HepG2 (cell line): Measurements from ENCODE around the gene AMZ1. TPM values are rescaled to one million over a fixed set of nuclear protein-coding genes. Genes with fewer than 3 reads are reported as not detected.
"Not testable (repeated sequence)": the region's sequence is repeated elsewhere in the genome, so short reads cannot be mapped to it uniquely, and the experiment has no call there.

ENCODE experiments used
- ATAC-seq: fragments of 200-7000 bp; cut with Tn5 transposase; 3 replicates; pipeline ENCODE4 v1.9.1; 2020; ENCODE audit warnings: mild to moderate bottlenecking, moderate library complexity
- BruUV-seq: library from RNA; stranded (reverse); fragments of 400-500 nt; replicated peaks from 2 replicates; lab custom pipeline; 2021; lab: Mats Ljungman, UMichigan
- CTCF ChIA-PET: fragments of 300-600 bp; formaldehyde crosslinking; extraction: SDS; loops from one replicate; lab custom pipeline; 2021; ENCODE audit warnings: low total read pairs, inconsistent platforms, low intra/inter-chr PET ratio; lab: Yijun Ruan, JAX
- POLR2A ChIA-PET: fragments of 350-600 bp; sonication (Branson Sonifier 250); formaldehyde crosslinking; loops from one replicate; lab custom pipeline; 2020; ENCODE audit warnings: antibody characterized with exemption, inconsistent platforms; lab: Yijun Ruan, JAX
- DNase-seq: peaks from one replicate; pipeline ENCODE4 v3.0.0-alpha.2; 2015; ENCODE audit warnings: low spot score
- FAIRE-seq: peaks from 3 replicates; lab custom pipeline; 2011; peaks lifted over from hg19 to GRCh38; lab: Jason Lieb, UNC
- H2AFZ ChIP-seq: one replicate; pipeline ENCODE4 v1.6.1; 2011; ENCODE audit warnings: low read length, inconsistent platforms
- H3K27ac ChIP-seq: fragments of 300-600 bp; 3 replicates; pipeline ENCODE4 v1.8.0; 2011; ENCODE audit warnings: mixed run types, mild to moderate bottlenecking, mixed read lengths, low read length, inconsistent platforms; ENCODE audit not compliant: insufficient read depth; ENCODE audit errors: extremely low read length
- H3K27me3 ChIP-seq, 2 experiments: fragments of 200-600 bp in 1 of 2; 2 replicates in 1 of 2; 3 replicates in 1 of 2; pipeline versions ENCODE4 v1.6.0 to v1.8.0; 2011; ENCODE audit warnings: low read length in 2 of 2, mild to moderate bottlenecking in 2 of 2, moderate library complexity in 2 of 2, inconsistent platforms in 1 of 2; ENCODE audit not compliant: insufficient read depth in 2 of 2, control insufficient read depth in 1 of 2
- H3K36me3 ChIP-seq, 2 experiments: fragments of 200-600 bp in 1 of 2; replicated peaks in 1 of 2; 2 replicates in 1 of 2; 3 replicates in 1 of 2; pipeline versions ENCODE4 v1.5.1 to v1.8.0; 2011; ENCODE audit warnings: low read length in 2 of 2, inconsistent platforms in 1 of 2; ENCODE audit not compliant: insufficient read depth in 2 of 2, control insufficient read depth in 1 of 2
- H3K4me1 ChIP-seq: 2 replicates; pipeline ENCODE4 v1.5.1; 2012; ENCODE audit warnings: low read length, inconsistent platforms; ENCODE audit not compliant: insufficient read depth
- H3K4me2 ChIP-seq: 2 replicates; pipeline ENCODE4 v1.6.0; 2011; ENCODE audit warnings: low read depth, low read length, inconsistent platforms
- H3K4me3 ChIP-seq, 3 experiments: fragments of 200-600 bp in 1 of 3; sonication (generic), shearing (Covaris generic) in 1 of 3; replicated peaks in 1 of 3; 2 replicates each; pipeline ENCODE4 v1.5.1; 2011 to 2016; ENCODE audit warnings: low read length in 3 of 3, inconsistent platforms in 2 of 3, low read depth in 2 of 3, mild to moderate bottlenecking in 2 of 3, control low read depth in 1 of 3, mixed read lengths in 1 of 3; ENCODE audit not compliant: insufficient read depth in 1 of 3
- H3K79me2 ChIP-seq: one replicate; pipeline ENCODE4 v1.6.1; 2011; ENCODE audit warnings: low read length, inconsistent platforms; ENCODE audit not compliant: insufficient read depth
- H3K9ac ChIP-seq: 2 replicates; pipeline ENCODE4 v1.6.0; 2011; ENCODE audit warnings: mild to moderate bottlenecking, low read depth, low read length, inconsistent platforms; ENCODE audit not compliant: insufficient read depth
- H3K9me3 ChIP-seq: 2 replicates; pipeline ENCODE4 v1.5.1; 2012; ENCODE audit warnings: mild to moderate bottlenecking, low read length
- H4K20me1 ChIP-seq: 2 replicates; pipeline ENCODE4 v1.6.0; 2011; ENCODE audit warnings: inconsistent platforms, mild to moderate bottlenecking, low read length, moderate library complexity; ENCODE audit not compliant: insufficient read depth
- FOXA1 ChIP-seq, 2 experiments: fragments of 450-650 bp in 1 of 2; sonication (generic) in 1 of 2; formaldehyde crosslinking in 1 of 2; IDR thresholded peaks; 2 replicates each; pipeline versions ENCODE4 v1.4.0 to v1.6.1; 2016 to 2020; ENCODE audit warnings: missing genetic modification reagents in 1 of 2
- KDM2A ChIP-seq: sonication (generic); formaldehyde crosslinking; IDR thresholded peaks from 2 replicates; pipeline ENCODE4 v1.4.0; 2020; ENCODE audit warnings: low read depth, missing genetic modification reagents, borderline replicate concordance
- NCOA2 ChIP-seq: sonication (generic); formaldehyde crosslinking; IDR thresholded peaks from 2 replicates; pipeline ENCODE4 v1.8.0; 2022; ENCODE audit warnings: inconsistent platforms
- PHF21A ChIP-seq: sonication (generic); formaldehyde crosslinking; IDR thresholded peaks from 2 replicates; pipeline ENCODE4 v1.5.0; 2020; ENCODE audit warnings: mild to moderate bottlenecking, missing genetic modification reagents
- PITX1 ChIP-seq: sonication (generic); formaldehyde crosslinking; IDR thresholded peaks from 2 replicates; pipeline ENCODE4 v1.5.1; 2020; ENCODE audit warnings: mild to moderate bottlenecking, missing genetic modification reagents
- SP5 ChIP-seq: IDR thresholded peaks from 2 replicates; pipeline ENCODE4 v1.6.1; 2016; ENCODE audit warnings: low read depth, borderline replicate concordance
- ZNF335 ChIP-seq: sonication (generic); formaldehyde crosslinking; IDR thresholded peaks from 2 replicates; pipeline ENCODE4 v1.4.0; 2020; ENCODE audit warnings: missing genetic modification reagents
- ZSCAN25 ChIP-seq: sonication (generic); formaldehyde crosslinking; IDR thresholded peaks from 2 replicates; pipeline ENCODE4 v1.8.0; 2022; ENCODE audit warnings: mild to moderate bottlenecking, missing genetic modification reagents
- WGBS: methylation state at CpG from one replicate; pipeline ENCODE4 v1.1.6; 2017; ENCODE audit warnings: low lambda C conversion rate; 5-methylcytosine and 5-hydroxymethylcytosine counted together
- in situ Hi-C: cut with HindIII; loops from 2 replicates; pipeline ENCODE4 v1.10.0; 2017; ENCODE audit warnings: low pct_unique_long_range_greater_than_20kb; ENCODE audit not compliant: extremely low pct_ligation_motif_present
- intact Hi-C: fragments of 100-400 bp; cut with micrococcal nuclease; formaldehyde crosslinking; loops from one replicate; pipeline ENCODE4 v1.10.0; 2022; ENCODE audit not compliant: unreplicated experiment
- polyA plus RNA-seq, 8 experiments: library from polyadenylated mRNA; depleted of rRNA in 3 of 8; stranded (reverse) in 7 of 8; unstranded in 1 of 8; fragments of >200 nt; fragmentation: Illumina TruSeq in 4 of 8; extraction: Trizol in 4 of 8; gene quantifications; 2 replicates each; pipeline versions ENCODE4 v1.2.1 to v1.2.3, GENCODE V29; 2011 to 2016; ENCODE audit warnings: low read depth in 4 of 8, missing spikeins in 1 of 8, mixed read lengths in 1 of 8; ENCODE audit not compliant: insufficient read depth in 1 of 8
- total RNA-seq, 5 experiments: library from RNA; depleted of rRNA; stranded (reverse); fragments of >200 nt; fragmentation: Illumina TruSeq; extraction: Trizol; gene quantifications; 2 replicates each; pipeline ENCODE4 v1.2.3, GENCODE V29; 2016; ENCODE audit warnings: low read depth in 1 of 5
- TF ChIP-seq, protein P1 (sequence below): sonication (generic); formaldehyde crosslinking; IDR thresholded peaks from 2 replicates; pipeline ENCODE4 v1.5.0; 2020; ENCODE audit warnings: mild to moderate bottlenecking, missing genetic modification reagents
- TF ChIP-seq, protein P2 (sequence below): sonication (generic); formaldehyde crosslinking; IDR thresholded peaks from 2 replicates; pipeline ENCODE4 v1.5.1; 2020; ENCODE audit warnings: mild to moderate bottlenecking, missing genetic modification reagents, moderate library complexity
- TF ChIP-seq, protein P3 (sequence below): sonication (generic); formaldehyde crosslinking; IDR thresholded peaks from 2 replicates; pipeline ENCODE4 v1.4.0; 2020; ENCODE audit warnings: missing genetic modification reagents
- TF ChIP-seq, protein P4 (sequence below): sonication (generic); formaldehyde crosslinking; IDR thresholded peaks from 2 replicates; pipeline ENCODE4 v1.5.1; 2020; ENCODE audit warnings: mild to moderate bottlenecking, moderate library complexity, missing genetic modification reagents

The AMZ1 gene
- total and polyA plus RNA-seq, 2 of the 13 experiments (the other 11 are each of a cell fraction or from before 2014, with no cell fraction given), result 0.03 TPM; not detected in 1

DNA sequence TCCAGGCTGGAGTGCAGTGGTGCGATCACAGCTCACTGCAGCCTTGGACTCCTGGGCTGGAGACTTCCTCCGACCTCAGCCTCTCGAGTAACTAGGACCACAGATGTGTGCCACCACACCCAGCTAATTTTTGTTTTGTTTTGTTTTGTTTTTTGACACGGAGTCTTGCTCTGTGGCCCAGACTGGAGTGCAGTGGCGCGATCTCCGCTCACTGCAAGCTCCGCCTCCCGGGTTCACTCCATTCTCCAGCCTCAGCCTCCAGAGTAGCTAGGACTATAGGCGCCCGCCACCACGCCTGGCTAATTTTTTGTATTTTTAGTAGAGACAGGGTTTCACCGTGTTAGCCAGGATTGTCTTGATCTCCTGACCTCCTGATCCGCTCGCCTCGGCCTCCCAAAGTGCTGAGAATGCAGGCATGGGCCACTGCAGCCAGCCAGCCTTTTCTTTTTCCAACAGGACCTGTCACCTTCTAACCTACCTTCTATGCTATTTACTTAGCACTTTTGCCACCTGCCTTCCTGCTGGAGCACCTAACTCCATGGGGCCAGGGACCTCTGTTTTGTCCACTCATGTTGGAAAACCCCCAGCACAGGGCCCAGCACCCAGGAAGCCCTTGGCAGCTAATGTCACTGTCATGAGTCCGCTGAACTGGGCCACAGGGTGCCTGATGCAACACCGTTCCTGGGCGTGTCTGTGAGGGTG, 5.6 kb downstream of the AMZ1 start:
- peak; percentile 40 for DNase-seq
- in situ Hi-C loops; H3K36me3 ChIP-seq; BruUV-seq; CTCF ChIA-PET; H4K20me1 ChIP-seq; H3K9me3 ChIP-seq; intact Hi-C loops; FAIRE-seq; H3K79me2 ChIP-seq; H3K27ac ChIP-seq; TF ChIP-seq FOXA1 (IDR thresholded peaks at IDR 0.05): not testable (repeated sequence)
- H3K4me3 ChIP-seq, result peak overlapping the region; percentile 32 to 58 (median 49); a peak in 5 of 6 replicates
- peaks cover 11 to 52% of the 10 kb centered on the region in 2 experiments for H3K27me3 ChIP-seq
- 7% methylated on average over 17 of the region's 19 CpGs for WGBS
- POLR2A ChIA-PET, result interaction anchor here (1.2 kb wide), 1 partner anchor 16 kb away, joined by 5 read pairs; no protein-coding TSS in a partner anchor
- peaks cover 43% of the 10 kb centered on the region for H3K4me1 ChIP-seq
- H2AFZ ChIP-seq, result peak overlapping the region; percentile 42
- H3K4me2 ChIP-seq, result peak overlapping the region; percentile 85
- peak; percentile 78 for ATAC-seq
- H3K9ac ChIP-seq, result peak overlapping the region; percentile 38; the same call in 1 of the 2 replicates
- TF ChIP-seq ZNF335 (CRISPR knock-in tag) (peak; percentile 43; the same call in 1 of the 2 replicates), PHF21A (peak; percentile 52; the same call in 1 of the 2 replicates), NCOA2 (CRISPR knock-in tag) (peak; percentile 12; the same call in 1 of the 2 replicates), SP5 (CRISPR knock-in tag) (0 out of 2 replicates have a peak, but pooled peaks have one; percentile 24), FOXA1 (CRISPR knock-in tag; IDR thresholded peaks at IDR 0.05) (0 out of 2 replicates have a peak, but pooled peaks have one; percentile 35), KDM2A (peak; percentile 63; the same call in 1 of the 2 replicates), ZSCAN25 (CRISPR knock-in tag) (peak; percentile 39; the same call in 1 of the 2 replicates), PITX1 (CRISPR knock-in tag) (peak; percentile 60; the same call in 1 of the 2 replicates)
- TF ChIP-seq, protein P1, sequence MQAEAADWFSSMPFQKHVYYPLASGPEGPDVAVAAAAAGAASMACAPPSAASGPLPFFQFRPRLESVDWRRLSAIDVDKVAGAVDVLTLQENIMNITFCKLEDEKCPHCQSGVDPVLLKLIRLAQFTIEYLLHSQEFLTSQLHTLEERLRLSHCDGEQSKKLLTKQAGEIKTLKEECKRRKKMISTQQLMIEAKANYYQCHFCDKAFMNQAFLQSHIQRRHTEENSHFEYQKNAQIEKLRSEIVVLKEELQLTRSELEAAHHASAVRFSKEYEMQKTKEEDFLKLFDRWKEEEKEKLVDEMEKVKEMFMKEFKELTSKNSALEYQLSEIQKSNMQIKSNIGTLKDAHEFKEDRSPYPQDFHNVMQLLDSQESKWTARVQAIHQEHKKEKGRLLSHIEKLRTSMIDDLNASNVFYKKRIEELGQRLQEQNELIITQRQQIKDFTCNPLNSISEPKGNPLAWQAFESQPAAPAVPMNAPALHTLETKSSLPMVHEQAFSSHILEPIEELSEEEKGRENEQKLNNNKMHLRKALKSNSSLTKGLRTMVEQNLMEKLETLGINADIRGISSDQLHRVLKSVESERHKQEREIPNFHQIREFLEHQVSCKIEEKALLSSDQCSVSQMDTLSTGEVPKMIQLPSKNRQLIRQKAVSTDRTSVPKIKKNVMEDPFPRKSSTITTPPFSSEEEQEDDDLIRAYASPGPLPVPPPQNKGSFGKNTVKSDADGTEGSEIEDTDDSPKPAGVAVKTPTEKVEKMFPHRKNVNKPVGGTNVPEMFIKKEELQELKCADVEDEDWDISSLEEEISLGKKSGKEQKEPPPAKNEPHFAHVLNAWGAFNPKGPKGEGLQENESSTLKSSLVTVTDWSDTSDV (CRISPR knock-in tag), result 0 out of 2 replicates have a peak, but pooled peaks have one; percentile 27
- TF ChIP-seq, protein P2, sequence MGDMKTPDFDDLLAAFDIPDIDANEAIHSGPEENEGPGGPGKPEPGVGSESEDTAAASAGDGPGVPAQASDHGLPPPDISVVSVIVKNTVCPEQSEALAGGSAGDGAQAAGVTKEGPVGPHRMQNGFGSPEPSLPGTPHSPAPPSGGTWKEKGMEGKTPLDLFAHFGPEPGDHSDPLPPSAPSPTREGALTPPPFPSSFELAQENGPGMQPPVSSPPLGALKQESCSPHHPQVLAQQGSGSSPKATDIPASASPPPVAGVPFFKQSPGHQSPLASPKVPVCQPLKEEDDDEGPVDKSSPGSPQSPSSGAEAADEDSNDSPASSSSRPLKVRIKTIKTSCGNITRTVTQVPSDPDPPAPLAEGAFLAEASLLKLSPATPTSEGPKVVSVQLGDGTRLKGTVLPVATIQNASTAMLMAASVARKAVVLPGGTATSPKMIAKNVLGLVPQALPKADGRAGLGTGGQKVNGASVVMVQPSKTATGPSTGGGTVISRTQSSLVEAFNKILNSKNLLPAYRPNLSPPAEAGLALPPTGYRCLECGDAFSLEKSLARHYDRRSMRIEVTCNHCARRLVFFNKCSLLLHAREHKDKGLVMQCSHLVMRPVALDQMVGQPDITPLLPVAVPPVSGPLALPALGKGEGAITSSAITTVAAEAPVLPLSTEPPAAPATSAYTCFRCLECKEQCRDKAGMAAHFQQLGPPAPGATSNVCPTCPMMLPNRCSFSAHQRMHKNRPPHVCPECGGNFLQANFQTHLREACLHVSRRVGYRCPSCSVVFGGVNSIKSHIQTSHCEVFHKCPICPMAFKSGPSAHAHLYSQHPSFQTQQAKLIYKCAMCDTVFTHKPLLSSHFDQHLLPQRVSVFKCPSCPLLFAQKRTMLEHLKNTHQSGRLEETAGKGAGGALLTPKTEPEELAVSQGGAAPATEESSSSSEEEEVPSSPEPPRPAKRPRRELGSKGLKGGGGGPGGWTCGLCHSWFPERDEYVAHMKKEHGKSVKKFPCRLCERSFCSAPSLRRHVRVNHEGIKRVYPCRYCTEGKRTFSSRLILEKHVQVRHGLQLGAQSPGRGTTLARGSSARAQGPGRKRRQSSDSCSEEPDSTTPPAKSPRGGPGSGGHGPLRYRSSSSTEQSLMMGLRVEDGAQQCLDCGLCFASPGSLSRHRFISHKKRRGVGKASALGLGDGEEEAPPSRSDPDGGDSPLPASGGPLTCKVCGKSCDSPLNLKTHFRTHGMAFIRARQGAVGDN (CRISPR knock-in tag), result peak; percentile 64
- TF ChIP-seq, protein P3, sequence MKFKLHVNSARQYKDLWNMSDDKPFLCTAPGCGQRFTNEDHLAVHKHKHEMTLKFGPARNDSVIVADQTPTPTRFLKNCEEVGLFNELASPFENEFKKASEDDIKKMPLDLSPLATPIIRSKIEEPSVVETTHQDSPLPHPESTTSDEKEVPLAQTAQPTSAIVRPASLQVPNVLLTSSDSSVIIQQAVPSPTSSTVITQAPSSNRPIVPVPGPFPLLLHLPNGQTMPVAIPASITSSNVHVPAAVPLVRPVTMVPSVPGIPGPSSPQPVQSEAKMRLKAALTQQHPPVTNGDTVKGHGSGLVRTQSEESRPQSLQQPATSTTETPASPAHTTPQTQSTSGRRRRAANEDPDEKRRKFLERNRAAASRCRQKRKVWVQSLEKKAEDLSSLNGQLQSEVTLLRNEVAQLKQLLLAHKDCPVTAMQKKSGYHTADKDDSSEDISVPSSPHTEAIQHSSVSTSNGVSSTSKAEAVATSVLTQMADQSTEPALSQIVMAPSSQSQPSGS, result peak; percentile 45; the same call in 1 of the 2 replicates
- TF ChIP-seq, protein P4, sequence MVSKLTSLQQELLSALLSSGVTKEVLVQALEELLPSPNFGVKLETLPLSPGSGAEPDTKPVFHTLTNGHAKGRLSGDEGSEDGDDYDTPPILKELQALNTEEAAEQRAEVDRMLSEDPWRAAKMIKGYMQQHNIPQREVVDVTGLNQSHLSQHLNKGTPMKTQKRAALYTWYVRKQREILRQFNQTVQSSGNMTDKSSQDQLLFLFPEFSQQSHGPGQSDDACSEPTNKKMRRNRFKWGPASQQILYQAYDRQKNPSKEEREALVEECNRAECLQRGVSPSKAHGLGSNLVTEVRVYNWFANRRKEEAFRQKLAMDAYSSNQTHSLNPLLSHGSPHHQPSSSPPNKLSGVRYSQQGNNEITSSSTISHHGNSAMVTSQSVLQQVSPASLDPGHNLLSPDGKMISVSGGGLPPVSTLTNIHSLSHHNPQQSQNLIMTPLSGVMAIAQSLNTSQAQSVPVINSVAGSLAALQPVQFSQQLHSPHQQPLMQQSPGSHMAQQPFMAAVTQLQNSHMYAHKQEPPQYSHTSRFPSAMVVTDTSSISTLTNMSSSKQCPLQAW (CRISPR knock-in tag), result peak; percentile 57; the same call in 1 of the 2 replicates
